Measurements from ENCODE around the gene MYBBP1A.

MYBBP1A gene

GRCh38 chr17:4542003-4542725 lies 13.0 kb downstream of the MYBBP1A start:
- Histone ChIP-seq H3K9ac (no peak overlapping the region), H3K9me3 (ENCODE audit: control insufficient read depth, low read length) (no peaks in the 10 kb centered on the region), H2AFZ (no peak overlapping the region), H3K4me2 (ENCODE audit: low read length) (no peak overlapping the region), H3K36me3 (ENCODE audit: control insufficient read depth, insufficient read depth, low read length) (no peaks in the 10 kb centered on the region), H3K4me1 (peaks cover 2% of the 10 kb centered on the region), H3K27me3 (ENCODE audit: control insufficient read depth, insufficient read depth, low read length) (no peaks in the 10 kb centered on the region), H3K27ac (no peak overlapping the region), H3K79me2 (no peaks in the 10 kb centered on the region), H3K4me3 (ENCODE audit: low read depth, low read length) (no peak overlapping the region)
- TF ChIP-seq CTCF (IDR thresholded peaks at IDR 0.05): no peak

GRCh38 chr17:4541328-4542002 lies 13.7 kb downstream of the MYBBP1A start:
- Histone ChIP-seq H3K4me1 (peaks cover 8% of the 10 kb centered on the region), H3K4me2 (ENCODE audit: low read length) (no peak overlapping the region), H3K79me2 (no peaks in the 10 kb centered on the region), H3K9me3 (ENCODE audit: control insufficient read depth, low read length) (no peaks in the 10 kb centered on the region), H3K9ac (no peak overlapping the region), H3K27me3 (ENCODE audit: control insufficient read depth, insufficient read depth, low read length) (no peaks in the 10 kb centered on the region), H3K36me3 (ENCODE audit: control insufficient read depth, insufficient read depth, low read length) (no peaks in the 10 kb centered on the region), H3K27ac (no peak overlapping the region), H3K4me3 (ENCODE audit: low read depth, low read length) (no peak overlapping the region), H2AFZ (no peak overlapping the region)
- no peak for TF ChIP-seq CTCF (IDR thresholded peaks at IDR 0.05)

- H3K4me3 ChIP-seq (ENCODE audit: low read depth, low read length): no peak overlapping the region
Observed at GRCh38 chr17:4540687-4541327, 14.4 kb downstream of the MYBBP1A start.

GRCh38 chr17:4540224-4540651 lies 14.9 kb downstream of the MYBBP1A start:
- Histone ChIP-seq H3K4me1 (peaks cover 8% of the 10 kb centered on the region), H3K9ac (no peak overlapping the region), H3K9me3 (ENCODE audit: control insufficient read depth, low read length) (no peaks in the 10 kb centered on the region), H3K79me2 (no peaks in the 10 kb centered on the region), H2AFZ (no peak overlapping the region), H3K36me3 (ENCODE audit: control insufficient read depth, insufficient read depth, low read length) (no peaks in the 10 kb centered on the region), H3K4me3 (ENCODE audit: low read depth, low read length) (no peak overlapping the region), H3K27me3 (ENCODE audit: control insufficient read depth, insufficient read depth, low read length) (no peaks in the 10 kb centered on the region), H3K27ac (no peak overlapping the region), H3K4me2 (ENCODE audit: low read length) (no peak overlapping the region)
- no peak for TF ChIP-seq CTCF (IDR thresholded peaks at IDR 0.05)

More at GRCh38 chr17:4540687-4541327, 14.4 kb downstream of the MYBBP1A start:
- H3K27ac ChIP-seq: no peak overlapping the region
- H3K27me3 ChIP-seq (ENCODE audit: control insufficient read depth, insufficient read depth, low read length): no peaks in the 10 kb centered on the region
- H3K9ac ChIP-seq: no peak overlapping the region
- no peak overlapping the region for H2AFZ ChIP-seq
- no peaks in the 10 kb centered on the region for H3K79me2 ChIP-seq
- H3K4me2 ChIP-seq (ENCODE audit: low read length): no peak overlapping the region
- H3K9me3 ChIP-seq (ENCODE audit: control insufficient read depth, low read length): no peaks in the 10 kb centered on the region
- no peak for TF ChIP-seq CTCF (IDR thresholded peaks at IDR 0.05)
- no peaks in the 10 kb centered on the region for H3K36me3 ChIP-seq (ENCODE audit: control insufficient read depth, insufficient read depth, low read length)
- peaks cover 8% of the 10 kb centered on the region for H3K4me1 ChIP-seq

Data from parathyroid adenoma (tissue), 2 donors.